ENCODE measurements around the gene SEM1.
"Not testable (repeated sequence)": the region's sequence is repeated elsewhere in the genome, so short reads cannot be mapped to it uniquely, and the experiment has no call there.

The SEM1 gene

DNA sequence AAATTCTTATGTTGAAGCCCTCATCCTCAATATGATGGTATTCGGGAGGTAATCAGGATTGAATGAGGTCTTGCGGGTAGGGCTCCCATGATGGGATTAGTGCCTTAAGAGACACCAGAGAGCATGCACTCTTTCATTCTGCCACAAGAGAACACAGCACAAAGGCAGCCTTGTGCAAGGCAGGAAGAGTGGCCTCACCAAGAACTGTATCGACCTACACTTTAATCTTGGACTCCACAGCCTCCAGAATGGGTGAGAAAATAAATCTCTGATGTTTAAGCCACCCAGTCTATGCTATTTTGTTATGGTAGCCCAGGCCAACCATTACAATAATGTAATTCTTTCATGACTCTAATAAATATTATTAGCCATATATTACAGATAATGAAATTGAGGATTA is 8.4 kb downstream of the SEM1 start:
- no peak for DNase-seq (ENCODE audit: low read depth in 3 of 3)

DNA sequence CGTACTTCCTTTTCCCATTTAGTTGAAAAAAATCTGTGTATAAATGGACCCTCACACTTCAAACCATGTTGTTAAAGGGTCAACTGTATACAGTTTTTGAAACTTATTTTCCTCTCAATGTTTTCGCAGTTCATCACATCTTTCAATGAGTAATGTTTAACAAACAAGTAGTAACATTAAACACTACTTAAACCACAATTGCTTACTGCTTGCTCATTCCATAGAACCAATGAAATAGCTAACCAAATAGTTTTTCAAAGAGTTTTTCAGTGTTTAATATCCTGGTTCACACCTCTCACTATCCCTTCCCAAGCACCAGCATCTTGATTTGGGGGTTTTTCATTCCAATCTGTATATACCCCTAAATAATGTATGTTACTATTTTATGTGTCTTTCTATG is 9.1 kb downstream of the SEM1 start:
- no peak for DNase-seq (ENCODE audit: low read depth in 3 of 3)

DNA sequence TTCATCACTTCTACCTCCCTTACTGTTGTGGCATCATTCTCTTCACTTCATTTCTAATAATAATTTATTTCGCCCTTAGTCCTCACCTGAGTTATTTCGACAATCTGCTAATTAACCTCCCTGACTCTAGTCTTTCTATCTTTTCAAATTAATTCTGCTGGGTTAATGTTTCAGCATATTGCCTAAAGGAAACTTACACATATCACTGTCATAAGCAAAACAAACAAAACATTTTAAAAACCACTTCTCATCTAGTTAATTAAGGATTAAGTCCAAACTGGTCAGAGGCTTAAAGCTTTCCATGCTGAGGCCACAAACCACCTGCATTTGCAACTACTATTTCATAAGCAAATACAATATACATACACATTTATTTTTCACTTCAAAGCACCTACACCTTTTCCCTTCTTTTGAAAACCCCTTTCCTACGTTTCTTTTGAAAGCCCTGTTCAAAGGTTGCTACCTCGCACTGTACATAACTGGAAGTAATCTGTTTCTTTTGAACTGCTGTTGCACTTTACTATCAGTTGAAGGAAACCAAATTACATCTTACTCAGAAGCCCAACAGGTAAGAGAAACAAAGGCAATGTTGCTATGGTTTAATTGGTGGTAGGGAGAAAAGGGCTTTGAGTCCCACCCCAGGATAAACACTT is 10.3 kb downstream of the SEM1 start:
- DNase-seq (ENCODE audit: low read depth in 3 of 3) = no peak

DNA sequence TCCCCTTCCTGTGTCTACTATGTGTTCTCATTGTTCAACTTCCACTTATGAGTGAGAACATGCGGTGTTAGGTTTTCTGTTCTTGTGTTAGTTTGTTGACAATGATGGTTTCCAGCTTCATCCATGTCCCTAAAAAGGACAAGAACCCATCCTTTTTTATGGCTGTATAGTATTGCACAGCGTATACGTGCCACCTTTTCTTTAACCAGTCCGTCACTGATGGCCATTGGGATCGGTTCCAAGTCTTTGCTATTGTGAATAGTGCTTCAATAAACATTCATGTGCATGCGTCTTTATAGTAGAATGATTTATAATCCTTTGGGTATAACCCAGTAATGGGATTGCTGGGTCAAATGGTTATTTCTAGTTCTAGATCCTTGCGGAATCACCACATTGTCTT is 11.2 kb downstream of the SEM1 start:
- not testable (repeated sequence) for DNase-seq (ENCODE audit: low read depth in 3 of 3)

DNA sequence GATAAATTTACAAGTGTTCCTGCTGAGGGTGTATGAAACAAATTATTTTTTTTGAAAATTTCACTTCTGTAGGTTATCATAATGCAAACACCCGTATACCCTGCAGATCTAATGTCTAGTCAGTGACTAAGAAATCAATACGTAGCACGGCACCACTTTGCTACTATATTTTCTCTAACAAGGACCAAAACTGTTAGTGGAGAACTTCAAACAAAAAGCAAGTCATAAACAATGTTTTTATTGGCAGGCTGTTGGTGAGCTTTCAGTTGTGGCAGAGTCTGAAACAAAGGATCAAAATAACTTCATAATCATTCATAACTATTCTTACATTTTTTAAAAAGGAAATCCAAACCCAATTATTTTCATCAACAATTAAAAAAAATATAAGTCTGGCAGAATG is 11.8 kb downstream of the SEM1 start:
- DNase-seq (ENCODE audit: low read depth in 3 of 3) = no peak

DNA sequence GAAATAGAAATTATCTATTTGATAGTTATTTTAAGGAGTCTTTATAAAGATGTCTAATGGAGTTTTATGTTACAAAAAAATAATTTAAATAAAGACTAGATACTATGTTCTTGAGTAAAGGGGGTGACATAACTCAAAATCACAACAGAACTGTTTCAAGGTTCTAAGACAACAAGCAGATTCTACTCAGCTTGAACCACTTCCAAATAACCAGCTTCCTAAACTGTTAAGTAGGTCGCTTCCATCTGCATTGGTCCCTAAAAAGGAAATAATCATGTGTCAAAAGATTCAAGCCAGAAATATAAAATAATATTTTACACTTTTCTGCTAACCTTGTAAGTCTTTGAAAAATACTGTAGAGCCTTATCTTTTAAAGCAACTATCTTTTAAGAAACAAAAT is 14.1 kb downstream of the SEM1 start:
- DNase-seq (ENCODE audit: low read depth in 3 of 3) = no peak

DNA sequence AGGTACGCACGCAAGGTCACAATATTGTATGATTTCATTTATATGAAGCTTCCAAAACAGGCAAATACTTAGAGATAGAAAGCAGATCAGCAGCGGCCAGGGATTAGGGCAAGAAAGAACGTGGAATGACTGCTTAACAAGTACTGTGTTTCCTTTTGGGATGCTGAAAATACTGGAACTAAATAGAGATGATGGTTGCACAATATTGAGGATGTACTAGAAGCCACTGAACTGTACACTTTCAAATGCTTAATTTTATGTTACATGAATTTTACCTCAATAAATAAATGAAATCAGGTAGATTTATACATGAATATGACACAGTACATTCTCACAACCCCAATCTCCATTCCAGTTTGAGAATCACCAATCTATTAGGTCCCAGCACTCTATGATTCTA is 15.6 kb downstream of the SEM1 start:
- no peak for DNase-seq (ENCODE audit: low read depth in 3 of 3)

DNA sequence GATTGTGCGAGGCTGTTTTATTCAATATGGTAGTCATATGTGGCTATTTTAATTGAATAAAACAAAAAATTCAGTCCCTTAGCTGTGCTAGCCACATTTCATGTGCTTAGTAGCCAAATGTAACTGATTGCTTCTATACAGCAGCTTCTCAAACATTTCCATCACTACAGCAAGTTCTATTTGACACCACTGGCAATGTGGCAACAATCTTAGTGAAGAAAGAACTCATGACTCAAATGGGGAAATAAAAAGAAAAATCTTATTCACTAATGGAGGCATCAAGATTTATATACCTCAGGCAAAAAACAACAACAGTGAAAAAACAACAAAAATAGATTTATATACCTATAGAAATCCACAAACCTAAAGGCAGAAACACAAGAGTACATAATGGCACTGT is 17.9 kb downstream of the SEM1 start:
- no peak for DNase-seq (ENCODE audit: low read depth in 3 of 3)

DNA sequence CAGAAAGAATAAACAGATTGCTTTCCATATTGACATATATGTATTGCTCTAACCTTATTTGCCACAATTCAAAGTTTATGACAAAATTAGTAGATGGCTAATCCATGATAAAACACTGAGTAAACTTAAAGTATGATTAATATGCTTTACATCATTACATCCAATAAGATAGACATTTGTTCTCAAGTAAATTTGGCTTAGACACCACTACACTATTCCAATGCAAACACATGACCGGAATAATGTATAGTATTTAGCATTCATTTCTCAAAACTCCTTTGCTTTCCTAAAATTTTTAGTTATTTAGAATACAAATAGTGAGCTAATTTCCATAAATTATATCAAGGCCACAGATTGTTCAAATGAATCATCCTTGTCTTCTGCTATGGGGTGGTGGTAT is 20.2 kb downstream of the SEM1 start:
- DNase-seq (ENCODE audit: low read depth in 3 of 3) = no peak

DNA sequence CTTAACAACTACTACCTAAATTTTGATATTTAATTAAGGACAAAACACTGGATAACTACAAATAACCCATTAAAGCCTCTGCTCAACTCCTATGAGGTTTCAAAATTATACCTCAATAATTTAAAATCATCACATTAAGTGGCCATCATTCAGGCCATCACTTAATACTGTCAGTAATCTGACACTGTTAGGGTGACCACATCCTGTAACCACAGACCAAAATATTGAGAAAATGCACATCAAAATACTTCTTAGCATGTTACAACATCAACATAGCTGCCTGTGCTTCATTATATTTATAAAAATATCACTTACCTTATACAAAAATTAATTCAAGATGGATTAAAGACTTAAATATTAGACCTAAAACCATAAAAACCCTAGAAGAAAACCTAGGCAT is 23.3 kb downstream of the SEM1 start:
- no peak for DNase-seq (ENCODE audit: low read depth in 3 of 3)

DNA sequence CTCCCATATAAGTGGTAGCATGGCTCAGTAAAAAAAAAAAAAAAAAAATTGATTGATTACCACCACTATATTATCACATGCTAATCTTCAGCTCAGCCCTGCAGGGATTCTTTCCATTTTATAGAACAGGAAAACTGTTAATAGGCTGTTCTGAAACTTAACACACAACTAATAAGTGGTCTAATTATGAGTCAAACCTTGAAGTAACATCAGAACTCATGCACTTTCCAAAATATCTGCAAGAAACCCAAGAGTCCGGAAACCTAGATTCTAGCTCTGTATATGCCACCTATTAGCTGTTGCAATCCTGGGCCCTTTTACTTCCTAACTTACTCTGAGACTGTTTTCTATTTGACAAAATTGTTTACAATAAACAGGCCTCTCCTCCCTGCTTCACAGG is 23.9 kb downstream of the SEM1 start:
- no peak for DNase-seq (ENCODE audit: low read depth in 3 of 3)

DNA sequence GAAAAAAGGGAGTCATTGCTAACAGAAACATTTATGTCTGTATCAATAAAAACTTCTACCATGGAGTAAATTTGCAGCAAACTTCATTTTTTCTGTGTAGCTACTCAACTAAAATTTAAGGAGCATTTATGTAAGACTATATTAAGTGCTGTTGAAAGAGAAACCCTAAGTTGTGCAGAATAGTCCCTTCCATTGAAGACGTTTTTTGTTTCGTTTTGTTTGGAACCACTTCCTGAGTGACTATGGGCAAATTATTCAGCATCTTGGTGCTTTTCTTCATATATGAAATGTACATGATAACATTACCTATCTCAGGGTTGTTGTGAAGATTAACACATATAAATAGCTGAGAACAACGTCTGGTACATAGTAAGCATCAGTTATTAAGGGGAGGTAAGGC is 24.3 kb downstream of the SEM1 start:
- no peak for DNase-seq (ENCODE audit: low read depth in 3 of 3)

DNA sequence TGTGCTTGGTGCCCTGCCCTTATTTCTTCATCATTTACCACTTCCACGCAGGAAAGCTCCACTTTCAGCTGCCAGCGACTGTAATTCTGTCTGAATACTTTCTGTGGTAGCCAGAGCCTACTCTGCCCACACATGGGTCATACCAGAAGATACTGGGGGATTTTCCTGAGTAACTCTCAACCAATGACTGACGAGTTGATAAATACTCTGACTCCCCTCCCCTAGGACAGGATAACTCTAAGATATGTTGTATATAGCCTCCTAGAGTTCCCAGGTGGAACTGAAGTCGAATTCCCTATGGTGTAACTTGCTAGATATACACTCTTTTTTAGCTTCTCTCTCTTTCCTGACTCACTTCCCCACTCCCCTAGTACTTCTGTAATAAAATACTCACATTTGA is 29.8 kb downstream of the SEM1 start:
- DNase-seq (ENCODE audit: low read depth in 3 of 3) = no peak

DNA sequence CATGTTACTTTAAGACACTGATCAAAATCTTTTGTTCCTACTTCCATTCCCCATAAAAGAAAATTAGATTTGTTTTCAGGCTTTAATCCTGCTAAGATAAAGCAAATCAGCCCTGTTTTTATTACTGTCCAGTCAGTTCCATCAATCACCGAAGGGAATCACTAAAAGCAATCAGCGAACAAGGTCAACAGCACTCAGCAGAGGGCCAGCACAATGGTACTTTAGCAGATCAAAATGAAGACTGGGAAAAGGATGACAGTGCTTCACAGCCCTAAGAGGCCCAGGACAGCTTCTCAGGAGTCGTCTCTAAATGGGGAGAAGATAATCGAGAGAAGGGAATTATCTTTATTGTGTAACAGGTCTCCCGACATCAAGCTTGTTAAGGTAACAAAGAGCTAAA is 32.7 kb downstream of the SEM1 start:
- DNase-seq (ENCODE audit: low read depth in 3 of 3) = no peak

DNA sequence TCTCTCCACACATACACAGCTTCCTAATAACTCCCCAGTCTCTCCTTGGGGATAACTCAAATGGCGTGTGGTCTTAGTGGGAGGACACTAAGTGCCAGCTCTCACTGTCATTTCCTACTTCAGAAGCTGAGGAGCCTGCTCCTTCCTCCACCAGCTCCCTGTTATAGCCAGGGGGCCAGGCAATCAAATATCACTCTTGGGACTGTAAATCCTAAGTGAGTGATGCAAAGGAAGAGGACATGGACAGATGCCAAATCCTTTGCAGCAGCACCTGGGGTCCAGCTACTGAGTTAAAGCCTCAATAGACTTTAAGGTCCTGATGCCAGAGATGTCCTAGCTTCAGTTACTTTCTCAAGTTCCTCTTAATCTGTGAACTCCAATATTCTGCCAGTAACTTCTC is 34.1 kb downstream of the SEM1 start:
- no peak for DNase-seq (ENCODE audit: low read depth in 3 of 3)

DNA sequence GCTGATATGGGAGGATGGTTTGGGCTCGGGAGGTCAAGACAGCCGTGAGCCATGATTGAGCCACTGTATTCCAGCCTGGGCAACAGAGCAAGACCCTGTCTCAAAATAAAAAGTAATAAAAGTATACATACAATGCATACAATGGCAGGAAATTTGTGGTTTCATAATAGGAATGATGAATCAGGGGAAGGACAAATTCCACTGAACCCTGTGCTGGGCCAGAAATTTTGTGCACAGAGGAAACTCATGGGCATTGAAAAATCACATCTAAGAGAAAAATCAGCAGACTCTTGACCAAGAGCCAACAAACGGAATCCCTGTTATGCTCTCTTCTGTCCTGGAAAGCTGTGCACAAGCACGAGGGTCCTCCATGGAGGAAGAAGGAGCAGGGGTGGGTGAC is 35.1 kb downstream of the SEM1 start:
- no peak for DNase-seq (ENCODE audit: low read depth in 3 of 3)

DNA sequence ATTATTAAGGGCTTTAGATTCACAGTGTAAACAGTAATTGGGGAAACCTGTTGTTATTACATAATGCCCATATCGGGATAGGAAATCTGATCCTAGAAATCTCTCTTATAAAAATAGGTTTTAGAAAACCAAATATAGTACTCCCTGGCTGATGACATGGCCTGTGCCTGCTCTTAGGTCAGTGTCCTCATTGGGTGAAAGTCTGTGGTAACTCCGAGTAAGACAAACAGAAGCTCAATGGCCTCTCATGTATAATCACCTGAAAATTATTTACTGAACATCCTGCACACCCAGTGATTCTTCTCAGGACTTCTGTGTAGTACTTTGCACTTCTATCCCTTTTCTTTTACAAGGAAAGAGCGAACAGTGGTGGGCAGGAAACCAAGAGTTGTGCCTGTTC is 37.8 kb downstream of the SEM1 start:
- DNase-seq (ENCODE audit: low read depth in 3 of 3) = no peak

DNA sequence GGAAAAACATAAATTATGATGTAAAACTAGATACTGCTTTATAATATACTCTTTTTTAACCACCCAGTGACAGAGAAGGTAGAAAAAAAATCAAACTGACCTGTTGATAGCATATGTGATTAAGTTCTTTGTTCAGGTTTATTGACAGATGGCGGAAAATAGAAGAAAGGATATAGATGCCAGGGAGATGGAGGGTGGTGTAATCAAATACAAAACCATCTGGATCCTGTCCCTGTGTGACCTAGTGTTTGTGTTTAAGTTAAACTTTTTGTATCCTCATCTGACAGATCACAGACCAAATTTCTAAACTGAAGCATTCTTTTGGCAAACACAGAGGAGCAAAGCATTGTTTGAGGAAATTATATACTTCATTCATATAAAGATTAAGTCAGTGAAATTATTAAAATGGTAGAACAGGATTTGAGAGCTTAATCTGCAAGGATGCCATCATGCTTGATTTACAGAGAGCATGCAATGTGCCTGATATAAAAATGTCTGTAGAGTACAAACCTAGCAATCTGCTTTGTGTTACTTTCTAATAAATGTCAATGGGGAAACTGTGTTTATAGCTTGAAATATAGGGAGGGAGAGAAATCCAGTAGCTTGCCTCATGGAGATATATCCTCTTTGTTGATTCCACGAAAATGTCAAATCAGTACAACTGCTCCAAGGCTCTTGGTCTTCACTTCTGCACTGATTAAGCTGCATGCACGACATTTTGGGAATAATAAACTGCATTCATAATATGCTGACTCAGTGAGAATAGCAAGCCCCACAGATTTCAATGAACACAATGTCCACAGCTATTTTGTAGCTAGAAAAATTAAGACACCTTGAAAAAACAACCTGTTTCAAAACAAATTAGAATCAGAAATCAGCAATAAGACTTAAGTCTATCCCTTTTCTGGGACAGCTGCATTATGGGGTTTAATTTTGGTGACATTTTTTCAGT is 39.0 kb downstream of the SEM1 start:
- no peak for DNase-seq (ENCODE audit: low read depth in 3 of 3)

DNA sequence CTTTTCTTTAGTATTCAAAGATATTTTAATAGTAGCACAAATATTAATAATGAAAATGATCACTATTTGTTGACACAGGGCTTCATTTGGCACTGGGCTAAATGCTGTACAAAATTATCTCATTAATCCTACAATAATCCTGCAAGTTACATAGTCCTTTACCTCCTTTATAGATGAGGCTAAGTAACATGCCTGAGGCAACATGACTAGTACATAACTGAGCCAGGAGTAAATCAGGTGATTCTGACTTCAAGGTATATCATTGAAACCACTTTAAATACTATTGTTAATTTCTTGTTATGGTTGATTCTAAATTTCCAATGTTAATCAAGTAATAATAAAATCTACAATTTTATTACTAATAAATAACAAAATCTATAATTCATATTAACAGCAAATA is 39.8 kb downstream of the SEM1 start:
- no peak for DNase-seq (ENCODE audit: low read depth in 3 of 3)

DNA sequence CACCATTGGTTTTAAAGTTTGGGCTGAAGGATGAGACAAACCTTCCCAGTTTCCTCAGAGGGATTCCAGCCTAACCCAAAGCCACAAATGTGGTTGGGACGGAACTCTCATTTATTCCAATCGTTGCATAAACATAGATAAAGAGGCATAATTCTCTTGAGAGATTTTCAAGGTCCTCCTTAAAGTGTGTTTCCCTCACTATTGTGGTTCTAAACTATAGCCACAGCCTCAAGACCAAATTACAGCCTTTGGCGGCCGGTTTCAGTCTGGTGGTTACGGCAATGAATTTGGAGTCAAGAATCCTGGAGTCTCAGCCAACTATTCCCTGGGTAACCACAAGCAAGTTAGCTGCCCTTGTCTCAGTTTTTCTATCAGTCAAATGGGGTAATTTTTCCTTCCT is 42.6 kb downstream of the SEM1 start:
- DNase-seq (ENCODE audit: low read depth in 3 of 3) = no peak

DNA sequence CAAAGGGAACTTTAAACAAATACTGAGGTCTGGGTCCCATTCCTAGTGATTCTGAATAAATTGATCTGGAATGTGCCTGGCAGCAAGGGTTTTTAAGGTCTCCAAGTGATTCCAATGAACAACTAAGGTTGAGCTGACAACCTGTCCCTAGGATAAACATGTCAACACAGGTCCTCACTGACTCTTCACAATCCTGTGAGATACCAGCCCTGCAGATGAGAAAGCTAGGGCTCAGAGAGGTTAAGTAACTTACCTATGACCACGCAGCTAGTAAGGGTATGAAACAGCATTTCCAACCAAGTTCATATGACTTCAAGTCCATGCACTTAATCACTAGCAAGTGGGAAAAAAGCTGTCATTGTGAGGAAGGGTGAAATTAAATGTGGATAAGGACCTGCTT is 44.0 kb downstream of the SEM1 start:
- DNase-seq (ENCODE audit: low read depth in 3 of 3) = no peak

DNA sequence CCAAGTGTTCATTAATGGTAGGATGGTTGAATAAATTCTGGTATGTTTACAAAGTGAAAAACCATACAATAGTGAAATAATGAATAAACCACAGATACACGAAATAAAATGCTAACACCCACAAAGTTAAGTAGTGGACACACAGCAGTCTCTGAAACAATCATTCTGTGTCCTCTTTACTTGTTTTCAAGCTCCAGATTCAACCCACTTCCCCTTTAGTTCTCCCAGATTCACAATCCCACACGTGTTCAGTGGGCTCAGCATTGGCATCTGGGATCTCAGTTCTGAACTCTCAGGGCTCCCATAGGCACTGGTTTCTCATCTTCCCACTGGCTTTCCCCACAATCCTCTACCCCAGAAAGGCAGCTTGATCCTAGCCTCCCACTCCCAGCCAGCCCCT is 44.9 kb downstream of the SEM1 start:
- no peak for DNase-seq (ENCODE audit: low read depth in 3 of 3)

DNA sequence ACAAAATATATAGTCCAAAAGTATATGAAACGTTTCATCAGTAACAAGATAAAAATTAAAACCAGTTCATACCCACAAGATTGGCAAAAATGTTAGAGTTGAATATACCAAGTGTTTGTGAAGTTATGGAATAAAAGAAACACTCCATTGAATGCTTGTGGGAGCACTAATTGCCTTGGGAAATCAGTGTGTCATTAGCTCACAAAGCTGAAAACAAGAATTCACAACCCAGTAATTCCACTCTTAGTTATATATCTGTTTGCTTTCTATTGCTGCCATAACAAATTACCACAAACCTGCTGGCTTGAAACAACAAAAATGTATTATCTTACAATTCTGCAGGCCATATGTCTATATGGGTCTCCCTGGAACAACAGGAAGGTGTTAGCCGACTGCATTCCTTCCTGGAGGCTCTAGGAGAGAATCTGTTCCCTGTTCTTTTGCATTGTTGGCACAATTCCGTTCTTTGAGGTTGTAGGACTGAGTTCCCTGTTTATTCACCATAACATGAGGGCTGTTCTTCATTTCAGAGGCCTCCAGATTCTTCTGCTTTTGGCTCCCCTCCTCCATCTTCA is 45.7 kb downstream of the SEM1 start:
- no peak for DNase-seq (ENCODE audit: low read depth in 3 of 3)
